Body of pancreas (tissue), 4 donors: ENCODE data around the gene DISP3.

Experiments
- POLR2A ChIP-seq, 3 donors: fragments of 450-650 bp; IDR thresholded peaks; one replicate each; pipeline ENCODE4 v1.6.1; 2016; ENCODE audit warnings: antibody characterized with exemption in 3 of 3, mild to moderate bottlenecking in 2 of 3
- TF ChIP-seq, protein P1 (sequence below), 7 experiments: fragments of 450-650 bp in 4 of 7; fragments of 200-600 bp in 3 of 7; sonication (generic) in 3 of 7; IDR thresholded peaks; one replicate each; pipeline ENCODE4 v1.5.1; 2016 to 2019; ENCODE audit warnings: antibody characterized with exemption in 7 of 7

DNA sequence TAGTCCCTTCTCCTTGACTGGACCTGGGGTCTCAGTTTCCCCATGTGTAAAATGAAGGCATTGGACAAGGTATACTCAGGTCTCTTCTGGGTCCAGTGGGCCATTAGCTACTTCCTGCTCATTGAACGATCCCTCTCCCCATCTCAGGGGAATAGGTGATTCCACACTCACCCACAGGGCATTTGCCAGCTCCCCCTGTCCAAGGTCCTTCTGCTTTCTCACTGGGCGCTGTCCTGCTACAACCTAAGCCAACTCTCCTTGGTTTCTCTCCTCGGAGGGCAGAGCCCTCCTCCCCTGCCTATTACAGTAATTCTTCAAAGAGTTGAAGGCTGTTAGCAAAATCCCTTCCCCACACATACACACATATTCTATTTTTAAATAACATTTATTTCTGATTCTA, 16.6 kb downstream of the DISP3 start:
- no peak for TF ChIP-seq POLR2A (IDR thresholded peaks at IDR 0.05)
- TF ChIP-seq, protein P1, sequence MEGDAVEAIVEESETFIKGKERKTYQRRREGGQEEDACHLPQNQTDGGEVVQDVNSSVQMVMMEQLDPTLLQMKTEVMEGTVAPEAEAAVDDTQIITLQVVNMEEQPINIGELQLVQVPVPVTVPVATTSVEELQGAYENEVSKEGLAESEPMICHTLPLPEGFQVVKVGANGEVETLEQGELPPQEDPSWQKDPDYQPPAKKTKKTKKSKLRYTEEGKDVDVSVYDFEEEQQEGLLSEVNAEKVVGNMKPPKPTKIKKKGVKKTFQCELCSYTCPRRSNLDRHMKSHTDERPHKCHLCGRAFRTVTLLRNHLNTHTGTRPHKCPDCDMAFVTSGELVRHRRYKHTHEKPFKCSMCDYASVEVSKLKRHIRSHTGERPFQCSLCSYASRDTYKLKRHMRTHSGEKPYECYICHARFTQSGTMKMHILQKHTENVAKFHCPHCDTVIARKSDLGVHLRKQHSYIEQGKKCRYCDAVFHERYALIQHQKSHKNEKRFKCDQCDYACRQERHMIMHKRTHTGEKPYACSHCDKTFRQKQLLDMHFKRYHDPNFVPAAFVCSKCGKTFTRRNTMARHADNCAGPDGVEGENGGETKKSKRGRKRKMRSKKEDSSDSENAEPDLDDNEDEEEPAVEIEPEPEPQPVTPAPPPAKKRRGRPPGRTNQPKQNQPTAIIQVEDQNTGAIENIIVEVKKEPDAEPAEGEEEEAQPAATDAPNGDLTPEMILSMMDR (IDR thresholded peaks at IDR 0.05): no peak
